GM23338 (cell line): ENCODE data around the gene AGPAT3. TPM values are rescaled to one million over a fixed set of nuclear protein-coding genes. Genes with fewer than 3 reads are reported as not detected.

Source experiments
- ATAC-seq: fragments of 200-7000 bp; cut with Tn5 transposase; 3 replicates; pipeline ENCODE4 v1.9.1; 2020
- DNase-seq: peaks from one replicate; pipeline ENCODE4 v3.0.0-alpha.2; 2015; ENCODE audit warnings: low spot score
- H2AFZ ChIP-seq: fragments of 200-600 bp; sonication (generic); 2 replicates; pipeline ENCODE4 v1.8.0; 2016; ENCODE audit warnings: antibody characterized with exemption, mild to moderate bottlenecking, moderate library complexity
- H3F3A ChIP-seq: fragments of 200-600 bp; sonication (generic); replicated peaks from 2 replicates; pipeline ENCODE4 v1.8.0; 2017; ENCODE audit warnings: antibody characterized with exemption, mixed run types, low read depth
- H3K27ac ChIP-seq: fragments of 200-600 bp; sonication (generic); 2 replicates; pipeline ENCODE4 v1.6.1; 2016; ENCODE audit warnings: low read depth
- H3K27me3 ChIP-seq: fragments of 200-600 bp; sonication (generic); 2 replicates; pipeline ENCODE4 v1.8.0; 2016; ENCODE audit warnings: mild to moderate bottlenecking, mixed run types, moderate library complexity; ENCODE audit not compliant: insufficient read depth
- H3K36me3 ChIP-seq: fragments of 200-600 bp; sonication (generic); 2 replicates; pipeline ENCODE4 v1.8.0; 2016; ENCODE audit warnings: mild to moderate bottlenecking; ENCODE audit not compliant: insufficient read depth
- H3K4me1 ChIP-seq: fragments of 200-600 bp; sonication (generic); 2 replicates; pipeline ENCODE4 v1.8.0; 2016; ENCODE audit warnings: mild to moderate bottlenecking, moderate library complexity; ENCODE audit not compliant: insufficient read depth
- H3K4me2 ChIP-seq: fragments of 200-600 bp; sonication (generic); 2 replicates; pipeline ENCODE4 v1.7.1; 2017; ENCODE audit warnings: mixed run types
- H3K4me3 ChIP-seq: fragments of 200-600 bp; sonication (generic); 2 replicates; pipeline ENCODE4 v1.6.1; 2016; ENCODE audit warnings: mixed run types
- H3K79me2 ChIP-seq: fragments of 200-600 bp; sonication (generic); replicated peaks from 2 replicates; pipeline ENCODE4 v1.8.0; 2017; ENCODE audit warnings: mild to moderate bottlenecking; ENCODE audit not compliant: insufficient read depth
- H3K9me2 ChIP-seq: fragments of 200-600 bp; sonication (generic); 2 replicates; pipeline ENCODE4 v1.8.0; 2017; ENCODE audit not compliant: insufficient read depth
- H4K20me1 ChIP-seq: fragments of 200-600 bp; sonication (generic); replicated peaks from 2 replicates; pipeline ENCODE4 v1.8.0; 2017; ENCODE audit warnings: mild to moderate bottlenecking; ENCODE audit not compliant: insufficient read depth
- H3K27ac Mint-ChIP-seq: 2 replicates; pipeline ENCODE4 v1.8.0; 2020; ENCODE audit warnings: inconsistent platforms, mild to moderate bottlenecking, moderate library complexity, mixed read lengths
- H3K27me3 Mint-ChIP-seq: 3 replicates; pipeline ENCODE4 v1.8.0; 2022; ENCODE audit warnings: low read depth, mild to moderate bottlenecking, moderate library complexity, mixed read lengths, inconsistent platforms; ENCODE audit not compliant: insufficient read depth, poor library complexity
- H3K36me3 Mint-ChIP-seq: 3 replicates; pipeline ENCODE4 v1.8.0; 2021; ENCODE audit warnings: low read depth, mild to moderate bottlenecking, inconsistent platforms, moderate library complexity, mixed read lengths
- H3K4me1 Mint-ChIP-seq: 3 replicates; pipeline ENCODE4 v1.8.0; 2020; ENCODE audit warnings: mild to moderate bottlenecking, inconsistent platforms, mixed read lengths
- H3K4me3 Mint-ChIP-seq: 3 replicates; pipeline ENCODE4 v1.8.0; 2021; ENCODE audit warnings: moderate library complexity, mild to moderate bottlenecking, inconsistent platforms, mixed read lengths
- H3K9me3 Mint-ChIP-seq: 3 replicates; pipeline ENCODE4 v1.8.0; 2020; ENCODE audit warnings: moderate library complexity, mild to moderate bottlenecking, inconsistent platforms, mixed read lengths
- CREB1 ChIP-seq: fragments of 250-450 bp; sonication (Bioruptor Pico); IDR thresholded peaks from 2 replicates; pipeline ENCODE4 v1.5.0; 2020; ENCODE audit warnings: low read depth, mild to moderate bottlenecking, moderate library complexity
- CTCF ChIP-seq, 2 experiments: fragments of 200-600 bp in 1 of 2; sonication (generic) in 1 of 2; conservative IDR thresholded peaks; 2 replicates each; pipeline versions ENCODE4 v1.5.1 to v1.6.1; 2016 to 2017; ENCODE audit warnings: antibody characterized with exemption in 2 of 2, low read depth in 2 of 2, mild to moderate bottlenecking in 2 of 2, moderate library complexity in 1 of 2
- ETS1 ChIP-seq: IDR thresholded peaks from 2 replicates; pipeline ENCODE4 v1.6.1; 2016; ENCODE audit warnings: antibody characterized with exemption
- EZH2 ChIP-seq: fragments of 200-600 bp; sonication (generic); IDR thresholded peaks from one replicate; pipeline ENCODE4 v1.8.0; 2017; ENCODE audit warnings: antibody characterized with exemption, mild to moderate bottlenecking, low read depth; ENCODE audit not compliant: unreplicated experiment
- EZH2phosphoT487 ChIP-seq: fragments of 200-600 bp; sonication (generic); IDR thresholded peaks from one replicate; pipeline ENCODE4 v1.8.1; 2018; ENCODE audit warnings: antibody characterized with exemption; ENCODE audit not compliant: unreplicated experiment
- JUNB ChIP-seq: IDR thresholded peaks from one replicate; pipeline ENCODE4 v1.6.1; 2016; ENCODE audit warnings: antibody characterized with exemption; ENCODE audit not compliant: unreplicated experiment
- POLR2AphosphoS5 ChIP-seq: IDR thresholded peaks from 2 replicates; pipeline ENCODE4 v1.6.1; 2016; ENCODE audit warnings: antibody characterized with exemption, low read depth
- STAT1 ChIP-seq: IDR thresholded peaks from one replicate; pipeline ENCODE4 v1.6.1; 2016; ENCODE audit warnings: antibody characterized with exemption; ENCODE audit not compliant: unreplicated experiment
- ZNF114 ChIP-seq: fragments of 250-450 bp; sonication (Bioruptor Pico); IDR thresholded peaks from 2 replicates; pipeline ENCODE4 v1.5.0; 2020; ENCODE audit warnings: mild to moderate bottlenecking, moderate library complexity
- ZNF331 ChIP-seq: fragments of 250-450 bp; sonication (Bioruptor Pico); IDR thresholded peaks from 2 replicates; pipeline ENCODE4 v1.5.0; 2020; ENCODE audit warnings: low read depth, mild to moderate bottlenecking, moderate library complexity
- ZNF462 ChIP-seq: fragments of 250-450 bp; sonication (Bioruptor Pico); IDR thresholded peaks from 2 replicates; pipeline ENCODE4 v1.5.0; 2020; ENCODE audit warnings: mild to moderate bottlenecking, moderate library complexity
- polyA plus RNA-seq: library from polyadenylated mRNA; unstranded; fragments of >200 nt; fragmentation: Nextera tagmentation; extraction: Ambion mirVana; gene quantifications from 2 replicates; pipeline ENCODE4 v1.2.1, GENCODE V29; 2016
- total RNA-seq: library from RNA; depleted of rRNA; stranded (reverse); fragments of >200 nt; shearing (Covaris generic); gene quantifications from 2 replicates; pipeline ENCODE4 v1.2.3, GENCODE V29; 2014

AGPAT3 gene
- total and polyA plus RNA-seq, 2 experiments from 2014 or later = 2.1 to 6.1 TPM

GRCh38 chr21:43893536-43894205 is 28.6 kb downstream of the AGPAT3 start (continued):
- TF ChIP-seq CTCF (conservative IDR thresholded peaks at IDR 0.05; ENCODE audit: low read depth in 2 of 2) (no peak), EZH2phosphoT487 (no peak), JUNB (no peak), EZH2 (no peak), ETS1 (no peak), STAT1 (no peak), CREB1 (CRISPR knock-in tag) (no peak), ZNF331 (CRISPR knock-in tag) (no peak), POLR2AphosphoS5 (no peak)

DNA sequence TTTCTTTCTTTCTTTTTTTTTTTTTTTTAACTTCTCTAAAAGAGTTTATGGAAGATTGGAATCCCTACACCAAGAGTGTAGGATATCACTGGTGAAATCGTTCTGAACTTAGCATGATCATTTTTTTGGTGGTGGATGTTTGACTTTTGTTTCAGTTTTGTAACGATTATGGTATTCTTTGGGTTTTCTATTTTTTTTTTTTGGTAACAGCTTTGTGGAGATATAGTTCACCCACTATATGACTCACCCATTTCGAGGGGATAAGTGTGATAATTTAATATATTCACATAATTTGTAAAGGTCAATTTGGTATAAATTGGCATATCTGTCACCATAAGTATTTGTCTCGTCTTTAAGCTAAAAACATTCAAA is 29.2 kb downstream of the AGPAT3 start:
- H3K4me2 ChIP-seq = no peak overlapping the region
- H3K27me3 Mint-ChIP-seq = peaks cover 4% of the 10 kb centered on the region
- H3K27me3 ChIP-seq = no peaks in the 10 kb centered on the region
- peaks cover 7% of the 10 kb centered on the region for H3K4me1 ChIP-seq
- no peak overlapping the region for H3K27ac ChIP-seq
- peaks cover 4% of the 10 kb centered on the region; the same call in 1 of the 2 replicates for H3K36me3 ChIP-seq
- no peaks in the 10 kb centered on the region for H3K79me2 ChIP-seq
- no peak overlapping the region for H3K4me3 ChIP-seq
- H3K9me3 Mint-ChIP-seq = peaks cover 19% of the 10 kb centered on the region
- no peak overlapping the region for H2AFZ ChIP-seq
- no peak for TF ChIP-seq EZH2phosphoT487
- TF ChIP-seq STAT1 = no peak
- ATAC-seq (no peak), DNase-seq (no peak)
- H3K4me1 Mint-ChIP-seq = peaks cover 10% of the 10 kb centered on the region
- no peak overlapping the region for H3K27ac Mint-ChIP-seq
- no peaks in the 10 kb centered on the region for H3K9me2 ChIP-seq
- no peaks in the 10 kb centered on the region for H4K20me1 ChIP-seq
- no peaks in the 10 kb centered on the region for H3F3A ChIP-seq
- peaks cover 12% of the 10 kb centered on the region for H3K36me3 Mint-ChIP-seq
- H3K4me3 Mint-ChIP-seq = no peak overlapping the region

DNA sequence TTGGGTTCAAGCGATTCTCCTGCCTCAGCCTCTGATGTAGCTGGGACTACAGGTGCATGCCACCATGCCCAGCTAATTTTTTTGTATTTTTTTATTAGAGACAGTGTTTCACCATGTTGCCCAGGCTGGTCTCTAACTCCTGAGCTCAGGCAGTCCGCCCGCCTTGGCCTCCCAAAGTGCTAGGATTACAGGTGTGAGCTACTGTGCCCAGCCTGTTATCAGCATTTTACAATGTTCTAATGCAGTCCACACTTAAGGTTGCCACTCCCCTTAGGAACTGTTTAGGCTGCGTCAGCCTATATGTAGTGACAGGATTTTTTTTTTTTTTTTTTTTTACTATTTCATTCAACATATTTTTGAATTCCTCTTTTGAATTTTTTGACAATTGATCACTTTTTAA is 30.2 kb downstream of the AGPAT3 start:
- DNase-seq (no peak), ATAC-seq (no peak)
- no peaks in the 10 kb centered on the region for H3K4me1 ChIP-seq
- H2AFZ ChIP-seq = no peak overlapping the region
- no peaks in the 10 kb centered on the region for H3K9me2 ChIP-seq
- H3K27ac ChIP-seq = no peak overlapping the region
- H3K27ac Mint-ChIP-seq = no peak overlapping the region
- peaks cover under 1% of the 10 kb centered on the region; the same call in 2 of the 3 replicates for H3K4me1 Mint-ChIP-seq
- peaks cover 4% of the 10 kb centered on the region; the same call in 1 of the 2 replicates for H3K36me3 ChIP-seq
- H3K4me3 Mint-ChIP-seq = no peak overlapping the region
- H3K27me3 Mint-ChIP-seq = peaks cover 5% of the 10 kb centered on the region
- H3K4me3 ChIP-seq = no peak overlapping the region
- peaks cover 12% of the 10 kb centered on the region for H3K36me3 Mint-ChIP-seq
- H3K27me3 ChIP-seq = no peaks in the 10 kb centered on the region
- peaks cover 26% of the 10 kb centered on the region for H3K9me3 Mint-ChIP-seq
- no peaks in the 10 kb centered on the region for H3K79me2 ChIP-seq
- H4K20me1 ChIP-seq = no peaks in the 10 kb centered on the region
- no peak overlapping the region for H3K4me2 ChIP-seq
- H3F3A ChIP-seq = no peaks in the 10 kb centered on the region
- no peak for TF ChIP-seq CREB1 (CRISPR knock-in tag)
- no peak for TF ChIP-seq ZNF462 (CRISPR knock-in tag)
- no peak for TF ChIP-seq ZNF331 (CRISPR knock-in tag)
- no peak for TF ChIP-seq ZNF114 (CRISPR knock-in tag)
- TF ChIP-seq EZH2 = no peak
- TF ChIP-seq STAT1 = no peak
